Measurements from ENCODE around the gene UMODL1.

DNA sequence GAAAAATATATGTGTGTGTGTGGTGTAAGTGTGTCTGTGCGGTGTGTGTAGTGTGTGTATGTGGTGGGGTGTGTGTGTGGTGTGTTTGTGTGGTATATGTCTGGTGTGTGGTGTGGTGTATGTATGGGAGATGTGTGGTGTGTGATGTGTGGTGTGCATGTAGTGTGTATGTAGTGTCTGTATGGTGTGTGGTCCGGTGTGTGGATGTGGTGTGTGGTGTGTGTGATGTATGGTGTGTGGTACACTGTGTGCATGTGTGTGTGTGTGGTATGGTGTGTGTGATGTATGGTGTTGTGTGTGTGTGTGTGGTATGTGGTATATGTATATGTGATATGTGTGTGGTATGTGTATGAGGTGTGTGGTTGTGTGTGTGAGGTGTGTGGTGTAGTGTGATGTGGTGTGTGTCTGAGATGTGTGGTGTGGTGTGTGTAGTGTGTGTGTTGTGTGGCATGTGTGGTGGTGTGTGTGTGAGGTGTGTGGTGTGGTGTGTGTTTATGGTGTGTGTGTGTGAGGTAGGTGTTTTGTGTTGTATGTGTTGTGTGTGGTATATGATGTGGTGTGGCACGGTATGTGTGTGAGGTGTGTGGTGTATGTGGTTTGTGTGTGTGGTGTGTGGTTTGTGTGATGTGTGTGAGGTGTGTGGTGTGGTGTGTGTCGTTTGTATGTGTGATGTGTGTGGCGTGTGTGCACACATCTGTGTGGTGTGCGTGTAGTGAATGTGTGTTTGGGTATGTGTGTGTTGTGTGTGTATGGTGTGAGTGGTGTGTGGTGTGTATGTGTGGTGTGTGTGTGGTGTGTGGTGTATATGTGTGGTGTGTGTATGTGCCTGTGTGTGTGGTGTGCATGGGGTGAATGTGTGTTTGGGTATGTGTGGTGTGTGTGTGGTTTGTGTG is 112.5 kb downstream of the UMODL1 start:
- TF ChIP-seq GATA3 (IDR thresholded peaks at IDR 0.05; ENCODE audit: low read depth, low read length) (no peak), GATA2 (IDR thresholded peaks at IDR 0.05; ENCODE audit: low read depth, low read length) (no peak)

All from SH-SY5Y (cell line).